IPS-20b (cell line): ENCODE data around the gene LAMP1.

Experiments used
- H3K27ac ChIP-seq: one replicate; pipeline ENCODE4 v1.5.1; 2013; ENCODE audit warnings: low read length
- H3K27me3 ChIP-seq: 2 replicates; pipeline ENCODE4 v1.6.1; 2013; ENCODE audit warnings: mild to moderate bottlenecking, low read length, inconsistent platforms; ENCODE audit not compliant: insufficient read depth
- H3K36me3 ChIP-seq: 2 replicates; pipeline ENCODE4 v1.6.1; 2013; ENCODE audit warnings: low read depth, mild to moderate bottlenecking, inconsistent platforms, low read length, moderate library complexity; ENCODE audit not compliant: insufficient read depth
- H3K4me1 ChIP-seq: 2 replicates; pipeline ENCODE4 v1.6.1; 2013; ENCODE audit warnings: mild to moderate bottlenecking, control low read depth, inconsistent platforms, low read length, moderate library complexity; ENCODE audit not compliant: insufficient read depth
- H3K4me3 ChIP-seq: 2 replicates; pipeline ENCODE4 v1.5.1; 2013; ENCODE audit warnings: mild to moderate bottlenecking, low read length, inconsistent platforms
- H3K9ac ChIP-seq: 2 replicates; pipeline ENCODE4 v1.6.1; 2013; ENCODE audit warnings: low read depth, mild to moderate bottlenecking, inconsistent platforms, low read length, moderate library complexity
- H3K9me3 ChIP-seq: 2 replicates; pipeline ENCODE4 v1.6.1; 2013; ENCODE audit warnings: mild to moderate bottlenecking, low read depth, low read length, inconsistent platforms; ENCODE audit not compliant: insufficient read depth

LAMP1 gene

GRCh38 chr13:113350065-113350937, 53.3 kb downstream of the LAMP1 start:
- Histone ChIP-seq H3K9me3 (peaks cover 6% of the 10 kb centered on the region; the same call in 1 of the 2 replicates), H3K27me3 (no peaks in the 10 kb centered on the region), H3K27ac (no peak overlapping the region), H3K4me1 (no peaks in the 10 kb centered on the region), H3K4me3 (no peak overlapping the region), H3K36me3 (peaks cover 66% of the 10 kb centered on the region), H3K9ac (no peak overlapping the region)

GRCh38 chr13:113350938-113351335, 53.9 kb downstream of the LAMP1 start:
- peaks cover 67% of the 10 kb centered on the region for H3K36me3 ChIP-seq
- H3K9me3 ChIP-seq: peaks cover 6% of the 10 kb centered on the region; the same call in 1 of the 2 replicates
- no peaks in the 10 kb centered on the region for H3K27me3 ChIP-seq
- H3K27ac ChIP-seq: no peak overlapping the region
- H3K4me1 ChIP-seq: no peaks in the 10 kb centered on the region
- no peak overlapping the region for H3K4me3 ChIP-seq
- H3K9ac ChIP-seq: no peak overlapping the region

DNA sequence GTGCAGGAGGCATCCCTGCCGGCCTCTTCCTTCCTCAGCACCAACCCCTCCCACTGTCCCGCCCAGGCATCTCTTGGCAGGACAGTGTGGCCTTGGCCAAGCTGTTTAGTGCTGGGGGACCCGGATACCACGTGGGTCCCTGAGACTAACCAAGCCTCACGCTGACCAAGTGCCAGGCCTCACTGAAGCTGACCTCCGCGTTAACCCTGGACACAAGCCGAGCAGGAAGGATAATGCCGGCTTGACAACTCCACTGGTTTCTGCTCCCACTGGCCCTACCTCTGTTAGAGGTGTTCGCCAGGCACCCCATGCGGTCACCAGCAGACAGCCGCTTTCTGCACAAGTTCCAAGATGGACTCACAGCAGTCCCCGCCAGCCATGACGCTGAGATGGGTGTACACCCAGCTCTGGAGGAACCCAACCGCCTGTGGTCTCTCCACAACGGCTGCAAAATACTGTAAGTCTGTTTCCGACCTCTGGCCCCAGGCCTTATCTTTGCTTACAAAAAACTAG, 54.5 kb downstream of the LAMP1 start:
- no peaks in the 10 kb centered on the region for H3K4me1 ChIP-seq
- H3K4me3 ChIP-seq: no peak overlapping the region
- peaks cover 67% of the 10 kb centered on the region for H3K36me3 ChIP-seq
- H3K27me3 ChIP-seq: no peaks in the 10 kb centered on the region
- H3K27ac ChIP-seq: no peak overlapping the region
- H3K9me3 ChIP-seq: peaks cover 6% of the 10 kb centered on the region; the same call in 1 of the 2 replicates
- H3K9ac ChIP-seq: no peak overlapping the region

DNA sequence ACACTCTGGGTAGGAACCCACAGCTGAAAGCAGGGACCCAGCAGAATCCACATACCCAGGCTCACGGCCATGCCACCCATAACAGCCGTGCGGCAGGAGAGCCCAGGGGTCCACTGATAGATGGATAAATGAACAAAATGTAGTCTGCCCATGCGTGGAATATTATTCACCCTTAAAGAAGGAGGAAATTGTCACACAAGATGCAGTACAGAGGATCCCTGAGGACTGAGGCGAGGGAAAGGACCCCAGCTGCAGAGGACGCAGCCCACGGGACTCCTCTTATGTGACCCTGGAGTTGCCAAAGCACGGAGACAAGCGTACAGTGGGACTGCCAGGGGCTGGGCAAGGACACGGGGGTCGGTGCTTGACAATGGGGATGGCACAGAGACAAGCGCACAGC, 56.2 kb downstream of the LAMP1 start:
- H3K4me3 ChIP-seq: no peak overlapping the region
- H3K4me1 ChIP-seq: no peaks in the 10 kb centered on the region
- no peaks in the 10 kb centered on the region for H3K27me3 ChIP-seq
- peaks cover 62% of the 10 kb centered on the region for H3K36me3 ChIP-seq
- H3K9ac ChIP-seq: no peak overlapping the region
- H3K9me3 ChIP-seq: no peaks in the 10 kb centered on the region
- no peak overlapping the region for H3K27ac ChIP-seq

DNA sequence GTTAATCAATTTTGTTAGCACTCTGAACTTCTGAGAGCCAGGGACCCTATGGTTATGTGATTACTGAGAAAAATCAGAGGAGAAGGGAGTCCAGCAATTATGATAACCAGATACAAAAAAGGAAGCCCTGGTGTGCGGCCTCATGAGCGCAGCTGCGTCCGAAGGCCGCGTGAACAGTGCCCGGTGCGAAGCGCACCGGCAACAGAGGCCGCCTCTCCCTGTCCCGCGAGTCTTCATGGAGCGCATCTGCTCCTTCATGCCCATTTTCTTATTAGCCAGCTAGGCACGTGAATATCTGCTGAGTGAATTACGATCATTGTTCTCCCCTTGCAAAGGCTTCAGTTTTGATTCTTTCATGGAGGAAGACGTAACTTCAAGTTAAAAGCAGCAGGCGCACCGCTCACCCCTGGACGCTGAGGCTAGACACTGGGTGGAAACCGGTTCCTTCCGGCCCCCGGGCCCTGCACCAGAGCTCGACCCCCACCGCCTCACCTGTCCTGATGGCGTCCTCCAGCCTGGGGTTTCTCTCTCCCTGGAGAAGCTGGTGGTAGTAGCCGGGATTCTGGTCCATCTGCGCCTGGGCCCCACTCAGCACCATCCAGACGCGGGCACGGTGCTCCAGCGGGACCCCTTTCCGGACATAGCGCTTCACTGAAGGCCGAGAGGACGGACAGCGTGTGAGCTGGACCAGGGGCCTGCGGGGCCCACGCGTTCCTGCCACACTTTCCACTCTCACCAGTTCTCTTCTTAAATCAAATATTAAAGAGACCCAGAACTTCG, 58.0 kb downstream of the LAMP1 start:
- Histone ChIP-seq H3K27ac (no peak overlapping the region), H3K4me1 (no peaks in the 10 kb centered on the region), H3K36me3 (peaks cover 62% of the 10 kb centered on the region), H3K27me3 (no peaks in the 10 kb centered on the region), H3K9me3 (no peaks in the 10 kb centered on the region), H3K9ac (no peak overlapping the region), H3K4me3 (no peak overlapping the region)

- Histone ChIP-seq H3K27ac (no peak overlapping the region), H3K4me3 (no peak overlapping the region), H3K9ac (no peak overlapping the region), H3K9me3 (no peaks in the 10 kb centered on the region), H3K4me1 (0 out of 2 replicates have a peak, but pooled peaks cover 2% of the 10 kb centered on the region), H3K27me3 (no peaks in the 10 kb centered on the region), H3K36me3 (peaks cover 62% of the 10 kb centered on the region)
Observed at GRCh38 chr13:113355621-113356020, 58.6 kb downstream of the LAMP1 start.

GRCh38 chr13:113356596-113356995, 59.6 kb downstream of the LAMP1 start:
- H3K9me3 ChIP-seq: no peaks in the 10 kb centered on the region
- peaks cover 5% of the 10 kb centered on the region; the same call in 1 of the 2 replicates for H3K4me1 ChIP-seq
- H3K4me3 ChIP-seq: no peak overlapping the region
- H3K36me3 ChIP-seq: peaks cover 62% of the 10 kb centered on the region
- no peaks in the 10 kb centered on the region for H3K27me3 ChIP-seq
- H3K27ac ChIP-seq: no peak overlapping the region
- no peak overlapping the region for H3K9ac ChIP-seq

DNA sequence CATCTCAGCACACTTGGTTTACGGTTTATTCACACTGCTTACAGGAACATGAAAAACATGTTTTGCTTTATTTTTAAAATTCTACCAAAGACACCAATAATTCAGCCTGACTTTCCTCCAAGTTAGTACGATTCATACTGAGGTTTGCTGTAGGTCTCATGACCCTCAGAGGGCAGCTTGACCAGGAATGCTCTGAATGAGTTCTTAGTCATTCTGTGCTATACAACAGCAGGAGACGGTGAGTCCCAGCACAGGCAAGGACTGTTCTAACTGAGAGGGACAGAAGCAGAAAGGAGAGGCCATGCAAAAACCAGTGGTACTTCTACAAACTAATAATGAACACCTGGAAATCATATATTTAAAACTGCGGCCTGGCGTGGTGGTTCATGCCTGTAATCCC, 60.5 kb downstream of the LAMP1 start:
- Histone ChIP-seq H3K9me3 (no peaks in the 10 kb centered on the region), H3K27me3 (no peaks in the 10 kb centered on the region), H3K27ac (no peak overlapping the region), H3K36me3 (peaks cover 59% of the 10 kb centered on the region), H3K4me3 (no peak overlapping the region), H3K9ac (no peak overlapping the region), H3K4me1 (peaks cover 5% of the 10 kb centered on the region; the same call in 1 of the 2 replicates)

DNA sequence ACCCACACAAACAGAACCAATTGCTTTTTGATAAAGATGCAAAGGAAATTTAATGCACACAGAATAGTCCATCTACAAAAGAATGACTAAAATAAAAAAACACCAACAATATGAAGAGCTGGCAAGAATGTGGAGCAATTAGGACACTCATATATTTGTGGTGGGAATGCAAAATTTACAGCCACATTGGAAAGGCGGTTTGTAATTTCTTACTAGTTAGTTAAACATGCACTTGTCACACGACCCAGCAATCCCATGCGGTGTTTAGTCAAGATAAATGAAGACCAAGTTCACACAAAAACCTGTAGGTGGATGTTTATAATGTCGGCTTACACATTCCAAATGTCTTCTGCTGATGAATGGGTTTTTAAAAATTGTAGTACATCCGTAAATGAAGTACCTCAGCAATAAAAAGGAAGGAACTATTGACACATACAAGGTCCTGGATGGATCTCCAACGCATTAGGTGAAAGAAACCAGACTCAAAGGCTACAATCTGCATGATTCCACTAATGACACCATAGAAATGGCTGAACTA, 61.7 kb downstream of the LAMP1 start:
- Histone ChIP-seq H3K9ac (no peak overlapping the region), H3K27me3 (no peaks in the 10 kb centered on the region), H3K4me3 (no peak overlapping the region), H3K36me3 (peaks cover 53% of the 10 kb centered on the region), H3K27ac (no peak overlapping the region), H3K9me3 (no peaks in the 10 kb centered on the region), H3K4me1 (peaks cover 5% of the 10 kb centered on the region; the same call in 1 of the 2 replicates)

GRCh38 chr13:113359571-113359970, 62.5 kb downstream of the LAMP1 start:
- Histone ChIP-seq H3K9me3 (no peaks in the 10 kb centered on the region), H3K9ac (no peak overlapping the region), H3K36me3 (peaks cover 48% of the 10 kb centered on the region), H3K27me3 (no peaks in the 10 kb centered on the region), H3K4me3 (no peak overlapping the region), H3K4me1 (peaks cover 5% of the 10 kb centered on the region; the same call in 1 of the 2 replicates), H3K27ac (no peak overlapping the region)

- Histone ChIP-seq H3K4me1 (peaks cover 5% of the 10 kb centered on the region; the same call in 1 of the 2 replicates), H3K9ac (no peak overlapping the region), H3K27me3 (no peaks in the 10 kb centered on the region), H3K9me3 (no peaks in the 10 kb centered on the region), H3K4me3 (no peak overlapping the region), H3K36me3 (peaks cover 41% of the 10 kb centered on the region; the same call in 1 of the 2 replicates), H3K27ac (no peak overlapping the region)
Observed at GRCh38 chr13:113360446-113360845, 63.4 kb downstream of the LAMP1 start.
